GM12878 (cell line): ENCODE data around the gene CCDC51. TPM values are rescaled to one million over a fixed set of nuclear protein-coding genes. Genes with fewer than 3 reads are reported as not detected.

Source experiments
- ATAC-seq: fragments of 200-7000 bp; cut with Tn5 transposase; 3 replicates; pipeline ENCODE4 v1.9.1; 2020; ENCODE audit warnings: mild to moderate bottlenecking, moderate library complexity
- BruUV-seq: library from RNA; stranded (reverse); fragments of 400-500 nt; replicated peaks from 2 replicates; lab custom pipeline; 2021; lab: Mats Ljungman, UMichigan
- CTCF ChIA-PET: fragments of 300-600 bp; sonication (Branson Sonifier 250); formaldehyde crosslinking; extraction: SDS; loops from one replicate; lab custom pipeline; 2021; ENCODE audit warnings: inconsistent platforms; lab: Yijun Ruan, JAX
- POLR2A ChIA-PET: fragments of 350-600 bp; formaldehyde crosslinking; extraction: SDS; loops from one replicate; lab custom pipeline; 2021; ENCODE audit warnings: inconsistent platforms; lab: Charles Lee
- RAD21 ChIA-PET: fragments of 300-600 bp; sonication (Branson Sonifier 250); formaldehyde crosslinking; loops from one replicate; lab custom pipeline; 2023; ENCODE audit warnings: antibody characterized with exemption; ENCODE audit not compliant: unreplicated experiment; lab: Charles Lee
- SMC1A ChIA-PET: fragments of 300-600 bp; sonication (Branson Sonifier 250); formaldehyde crosslinking; loops from one replicate; lab custom pipeline; 2023; ENCODE audit not compliant: unreplicated experiment, uncharacterized antibody; lab: Charles Lee
- DNase-seq: peaks from one replicate; pipeline ENCODE4 v3.0.0-alpha.2; 2011; ENCODE audit warnings: low read depth, low spot score
- FAIRE-seq: peaks from 3 replicates; lab custom pipeline; 2011; peaks lifted over from hg19 to GRCh38; lab: Jason Lieb, UNC
- H2AFZ ChIP-seq: 2 replicates; pipeline ENCODE4 v1.6.0; 2011; ENCODE audit warnings: low read depth, low read length, control low read depth; ENCODE audit not compliant: control insufficient read depth
- H3K27ac ChIP-seq: 2 replicates; pipeline ENCODE4 v1.5.1; 2011; ENCODE audit warnings: control low read depth; ENCODE audit not compliant: control insufficient read depth, insufficient read depth
- H3K27me3 ChIP-seq, 2 experiments: replicated peaks in 1 of 2; 2 replicates each; pipeline versions ENCODE4 v1.6.0 to v1.6.1; 2011; ENCODE audit warnings: low read length in 1 of 2; ENCODE audit not compliant: control insufficient read depth in 2 of 2, insufficient read depth in 2 of 2
- H3K36me3 ChIP-seq, 2 experiments: 2 replicates each; pipeline ENCODE4 v1.5.1; 2011; ENCODE audit warnings: low read length in 1 of 2; ENCODE audit not compliant: control insufficient read depth in 2 of 2, insufficient read depth in 2 of 2
- H3K4me1 ChIP-seq: 2 replicates; pipeline ENCODE4 v1.6.1; 2011; ENCODE audit warnings: mild to moderate bottlenecking, low read length, moderate library complexity, mixed read lengths; ENCODE audit not compliant: control insufficient read depth, insufficient read depth
- H3K4me2 ChIP-seq: 2 replicates; pipeline ENCODE4 v1.6.0; 2011; ENCODE audit warnings: control low read depth; ENCODE audit not compliant: control insufficient read depth, insufficient read depth
- H3K4me3 ChIP-seq: fragments of 200-600 bp; sonication (generic); 2 replicates; pipeline ENCODE4 v1.5.1; 2016
- H3K79me2 ChIP-seq: 2 replicates; pipeline ENCODE4 v1.6.0; 2011; ENCODE audit warnings: low read length; ENCODE audit not compliant: control insufficient read depth, insufficient read depth
- H3K9ac ChIP-seq: 2 replicates; pipeline ENCODE4 v1.8.0; 2011; ENCODE audit warnings: low read length, control low read depth, mixed read lengths; ENCODE audit not compliant: control insufficient read depth, insufficient read depth
- H3K9me3 ChIP-seq: replicated peaks from 3 replicates; pipeline ENCODE4 v1.5.1; 2011; ENCODE audit warnings: mild to moderate bottlenecking, low read length; ENCODE audit not compliant: control insufficient read depth, insufficient read depth
- H4K20me1 ChIP-seq: 2 replicates; pipeline ENCODE4 v1.6.0; 2011; ENCODE audit not compliant: control insufficient read depth, insufficient read depth
- ASH2L ChIP-seq: fragments of 300-600, 200-600 bp; sonication (generic); IDR thresholded peaks from 2 replicates; pipeline ENCODE4 v1.6.1; 2017; ENCODE audit warnings: low read depth, mild to moderate bottlenecking, borderline replicate concordance
- BACH1 ChIP-seq: fragments of 450-650 bp; IDR thresholded peaks from 2 replicates; pipeline ENCODE4 v1.6.1; 2017; ENCODE audit warnings: mild to moderate bottlenecking, borderline replicate concordance
- BHLHE40 ChIP-seq, 2 experiments: fragments of 450-650 bp in 1 of 2; IDR thresholded peaks; 2 replicates each; pipeline ENCODE4 v1.6.1; 2011 to 2017; ENCODE audit warnings: low read depth in 2 of 2, borderline replicate concordance in 1 of 2, improper control_type of control experiment in 1 of 2, low read length in 1 of 2, mild to moderate bottlenecking in 1 of 2
- BMI1 ChIP-seq: fragments of 450-650 bp; IDR thresholded peaks from 2 replicates; pipeline ENCODE4 v1.6.1; 2016; ENCODE audit warnings: mild to moderate bottlenecking, moderate library complexity, borderline replicate concordance
- GABPA ChIP-seq: IDR thresholded peaks from 2 replicates; pipeline ENCODE4 v1.6.1; 2014; ENCODE audit warnings: antibody characterized with exemption, low read depth, mild to moderate bottlenecking, inconsistent platforms
- IKZF2 ChIP-seq, 2 experiments: fragments of 450-650 bp; IDR thresholded peaks; 2 replicates each; pipeline ENCODE4 v1.6.1; 2017; ENCODE audit warnings: mild to moderate bottlenecking in 2 of 2, moderate library complexity in 2 of 2
- NFXL1 ChIP-seq: fragments of 450-650 bp; IDR thresholded peaks from 2 replicates; pipeline ENCODE4 v1.6.1; 2017; ENCODE audit warnings: antibody characterized with exemption, mild to moderate bottlenecking, borderline replicate concordance
- NFYB ChIP-seq: IDR thresholded peaks from 2 replicates; pipeline ENCODE4 v1.6.1; 2011; ENCODE audit warnings: low read depth, mild to moderate bottlenecking, low read length, improper control_type of control experiment, moderate library complexity; ENCODE audit not compliant: insufficient read depth
- PAX8 ChIP-seq: fragments of 450-650 bp; IDR thresholded peaks from 2 replicates; pipeline ENCODE4 v1.6.1; 2017; ENCODE audit warnings: mild to moderate bottlenecking, moderate library complexity
- POU2F2 ChIP-seq: IDR thresholded peaks from 3 replicates; pipeline ENCODE4 v1.6.1; 2011; ENCODE audit warnings: low read depth, mild to moderate bottlenecking, low read length, borderline replicate concordance
- RB1 ChIP-seq: fragments of 450-650 bp; formaldehyde crosslinking; IDR thresholded peaks from 2 replicates; pipeline ENCODE4 v1.6.1; 2017; ENCODE audit warnings: mild to moderate bottlenecking, borderline replicate concordance
- SMC3 ChIP-seq: IDR thresholded peaks from 2 replicates; pipeline ENCODE4 v1.6.1; 2011; ENCODE audit warnings: low read length, improper control_type of control experiment, borderline replicate concordance
- TARDBP ChIP-seq: IDR thresholded peaks from 2 replicates; pipeline ENCODE4 v1.6.1; 2016; ENCODE audit warnings: borderline replicate concordance
- WRNIP1 ChIP-seq: IDR thresholded peaks from 2 replicates; pipeline ENCODE4 v1.6.1; 2011; ENCODE audit warnings: low read depth, low read length, improper control_type of control experiment, borderline replicate concordance
- ZNF207 ChIP-seq: fragments of 450-650 bp; IDR thresholded peaks from 2 replicates; pipeline ENCODE4 v1.6.1; 2014; ENCODE audit warnings: antibody characterized with exemption, mild to moderate bottlenecking, borderline replicate concordance
- ZNF384 ChIP-seq: IDR thresholded peaks from 2 replicates; pipeline ENCODE4 v1.6.1; 2012; ENCODE audit warnings: low read depth, mild to moderate bottlenecking, low read length, improper control_type of control experiment, borderline replicate concordance
- ZNF622 ChIP-seq: fragments of 450-650 bp; IDR thresholded peaks from 2 replicates; pipeline ENCODE4 v1.6.1; 2017; ENCODE audit warnings: mild to moderate bottlenecking, inconsistent platforms
- ZSCAN29 ChIP-seq: fragments of 450-650 bp; IDR thresholded peaks from 2 replicates; pipeline ENCODE4 v1.6.1; 2017; ENCODE audit warnings: mild to moderate bottlenecking, moderate library complexity
- WGBS: methylation state at CpG from one replicate; pipeline ENCODE4 v1.1.6; 2016; ENCODE audit warnings: low lambda C conversion rate; ENCODE audit not compliant: insufficient replicate concordance, insufficient coverage; ENCODE audit errors: missing lambda C conversion rate; 5-methylcytosine and 5-hydroxymethylcytosine counted together
- in situ Hi-C: fragments of 300-500 bp; cut with MboI; formaldehyde crosslinking; loops from 9 replicates; pipeline ENCODE4 v1.14.3; 2018; ENCODE audit warnings: mixed read lengths
- intact Hi-C: fragments of 100-400 bp; cut with micrococcal nuclease; formaldehyde crosslinking; loops from one replicate; pipeline ENCODE4 v1.14.2; 2022; ENCODE audit not compliant: unreplicated experiment
- polyA plus RNA-seq, 11 experiments: library from polyadenylated mRNA; depleted of rRNA in 4 of 11; unstranded in 6 of 11; stranded (reverse) in 5 of 11; fragments of >200 nt; fragmentation: Nextera tagmentation in 4 of 11; fragmentation: Illumina TruSeq in 1 of 11; extraction: Ambion mirVana in 4 of 11; extraction: Trizol in 1 of 11; gene quantifications; 1 replicate in 1 of 11; 2 replicates in 10 of 11; pipeline versions ENCODE4 v1.2.1 to v1.2.3, GENCODE V29; 2011 to 2016; ENCODE audit warnings: inconsistent platforms in 2 of 11, missing spikeins in 2 of 11, low read depth in 1 of 11
- total RNA-seq, 4 experiments: library from RNA; depleted of rRNA in 3 of 4; stranded (reverse); fragments of >200 nt in 3 of 4; fragmentation: Illumina TruSeq in 1 of 4; extraction: Trizol in 1 of 4; gene quantifications; 2 replicates each; pipeline versions ENCODE4 v1.2.1 to v1.2.3, GENCODE V29; 2013 to 2021
- TF ChIP-seq, protein P1 (sequence below): fragments of 450-650 bp; IDR thresholded peaks from 2 replicates; pipeline ENCODE4 v1.6.1; 2017; ENCODE audit warnings: mild to moderate bottlenecking

Gene CCDC51
- total and polyA plus RNA-seq, 10 of the 15 experiments (the other 5 are each of a cell fraction or from before 2014, with no cell fraction given): 10.6 to 54.9 (median 28.5) TPM

DNA sequence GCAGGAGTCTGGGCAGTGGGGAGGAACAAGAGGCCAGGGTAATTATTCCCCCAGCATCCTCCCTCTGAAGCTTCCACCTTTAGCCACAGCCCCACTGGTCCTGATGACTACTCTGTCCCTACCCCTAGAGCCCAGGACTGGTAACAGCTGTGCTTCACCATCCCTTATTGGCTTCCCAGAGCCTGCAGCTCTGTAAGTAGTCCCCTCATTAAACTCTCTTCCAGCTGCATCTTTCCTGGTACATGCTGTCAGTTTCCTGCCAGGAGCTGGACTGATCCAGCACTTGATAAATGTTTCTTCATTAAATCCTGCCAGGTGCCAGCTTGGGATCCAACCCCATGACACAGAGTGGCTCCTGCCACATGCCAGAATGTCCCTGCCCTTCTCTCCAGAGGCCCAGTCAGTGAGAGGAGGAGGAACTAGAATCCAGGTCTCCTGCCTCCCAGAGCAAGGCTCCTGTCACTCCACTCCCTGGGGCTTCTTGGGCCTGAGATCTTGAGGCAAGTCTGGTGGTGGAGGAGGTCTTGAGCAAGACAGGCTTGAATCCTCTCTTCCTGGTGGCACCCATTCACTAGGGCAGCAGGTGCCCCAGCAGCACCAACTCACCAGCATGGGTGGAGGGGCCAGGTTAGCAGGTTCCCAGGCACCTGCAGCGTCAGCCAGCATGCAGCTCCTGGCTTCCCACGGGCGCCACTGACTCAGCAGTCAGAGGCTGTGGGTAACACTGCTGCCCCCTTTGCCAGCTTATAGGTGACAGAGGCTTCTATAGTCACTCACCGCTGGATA lies 40.3 kb downstream of the CCDC51 start (continued):
- TF ChIP-seq, protein P1, sequence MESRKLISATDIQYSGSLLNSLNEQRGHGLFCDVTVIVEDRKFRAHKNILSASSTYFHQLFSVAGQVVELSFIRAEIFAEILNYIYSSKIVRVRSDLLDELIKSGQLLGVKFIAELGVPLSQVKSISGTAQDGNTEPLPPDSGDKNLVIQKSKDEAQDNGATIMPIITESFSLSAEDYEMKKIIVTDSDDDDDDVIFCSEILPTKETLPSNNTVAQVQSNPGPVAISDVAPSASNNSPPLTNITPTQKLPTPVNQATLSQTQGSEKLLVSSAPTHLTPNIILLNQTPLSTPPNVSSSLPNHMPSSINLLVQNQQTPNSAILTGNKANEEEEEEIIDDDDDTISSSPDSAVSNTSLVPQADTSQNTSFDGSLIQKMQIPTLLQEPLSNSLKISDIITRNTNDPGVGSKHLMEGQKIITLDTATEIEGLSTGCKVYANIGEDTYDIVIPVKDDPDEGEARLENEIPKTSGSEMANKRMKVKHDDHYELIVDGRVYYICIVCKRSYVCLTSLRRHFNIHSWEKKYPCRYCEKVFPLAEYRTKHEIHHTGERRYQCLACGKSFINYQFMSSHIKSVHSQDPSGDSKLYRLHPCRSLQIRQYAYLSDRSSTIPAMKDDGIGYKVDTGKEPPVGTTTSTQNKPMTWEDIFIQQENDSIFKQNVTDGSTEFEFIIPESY: no peak

DNA sequence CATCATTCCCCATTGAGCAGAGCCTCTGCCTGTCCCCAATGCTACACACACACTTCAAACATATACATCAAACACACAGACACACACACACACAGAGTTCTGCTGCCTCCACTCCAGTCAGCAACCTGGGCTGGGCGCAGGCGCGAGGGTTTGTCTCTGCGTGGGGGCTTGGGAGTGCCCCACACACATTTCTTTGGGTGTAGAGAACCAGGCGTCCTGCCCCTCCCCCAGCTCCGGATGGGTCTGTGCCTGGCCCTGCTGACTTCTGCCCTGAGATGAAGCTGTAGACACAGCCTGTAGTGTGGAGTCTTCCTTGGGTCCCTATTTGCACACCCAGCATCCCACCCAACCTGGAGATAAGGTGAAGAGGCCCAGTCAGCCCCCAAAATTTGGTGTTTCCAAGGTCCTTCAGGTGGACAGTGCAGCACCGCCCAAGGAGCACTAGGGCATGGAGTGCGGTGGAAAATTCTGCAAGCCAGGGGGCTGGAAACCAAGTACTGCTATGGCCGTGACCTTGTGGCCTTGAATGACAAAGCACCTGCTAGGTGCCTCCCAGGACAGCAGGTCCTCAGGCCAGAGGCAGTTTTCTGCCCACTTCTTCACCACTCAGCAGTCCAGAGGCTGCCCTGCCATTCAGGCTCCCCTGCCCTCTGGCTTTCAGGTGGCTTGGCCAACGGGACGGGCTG lies 41.1 kb downstream of the CCDC51 start:
- SMC1A ChIA-PET: interaction anchor here (2.4 to 8.0 kb wide), 3 partner anchors 37 to 124 kb away, joined by 12 to 287 read pairs (median 33); partner anchors contain the start of genes CCDC51 and TMA7
- Histone ChIP-seq H3K27me3 (no peaks in the 10 kb centered on the region), H3K79me2 (no peaks in the 10 kb centered on the region), H3K4me2 (no peak overlapping the region), H3K4me3 (no peak overlapping the region), H3K36me3 (no peaks in the 10 kb centered on the region), H3K9me3 (no peaks in the 10 kb centered on the region), H3K27ac (no peak overlapping the region), H2AFZ (no peak overlapping the region), H3K4me1 (no peaks in the 10 kb centered on the region), H3K9ac (no peak overlapping the region), H4K20me1 (no peaks in the 10 kb centered on the region)
- DNase-seq (no peak), FAIRE-seq (no peak), ATAC-seq (no peak)
- BruUV-seq: no TSS peak
- RAD21 ChIA-PET: interaction anchor here (1.0 to 5.9 kb wide), 5 partner anchors 38 to 205 kb away, joined by 3 to 259 read pairs (median 5); partner anchors contain the start of genes CCDC51 and TMA7
- intact Hi-C loops (no loop called here), in situ Hi-C loops (no loop called here)
- CTCF ChIA-PET: interaction anchor here (0.9 to 22.0 kb wide), 5 partner anchors 37 to 204 kb away, joined by 3 to 757 read pairs (median 23); partner anchors contain the start of genes CCDC51 and TMA7
- 31% methylated on average over 11 of the region's 11 CpGs for whole genome bisulfite sequencing
- POLR2A ChIA-PET: no interaction called here
- TF ChIP-seq IKZF2 (IDR thresholded peaks at IDR 0.05): no peak
- no peak for TF ChIP-seq SMC3
- TF ChIP-seq BACH1: no peak
- TF ChIP-seq NFYB: no peak
- no peak for TF ChIP-seq GABPA
- no peak for TF ChIP-seq NFXL1
- no peak for TF ChIP-seq ZNF622
- TF ChIP-seq ZNF384: no peak
- no peak for TF ChIP-seq WRNIP1
- no peak for TF ChIP-seq POU2F2
- no peak for TF ChIP-seq ZSCAN29
- no peak for TF ChIP-seq PAX8
- TF ChIP-seq RB1: no peak
- no peak for TF ChIP-seq ASH2L
- TF ChIP-seq BMI1: no peak
- no peak for TF ChIP-seq ZNF207
- no peak for TF ChIP-seq TARDBP
- TF ChIP-seq BHLHE40 (IDR thresholded peaks at IDR 0.05; ENCODE audit: borderline replicate concordance in 1 of 2, low read depth in 2 of 2, low read length in 1 of 2): no peak
